A673 (cell line): ENCODE data around the gene CLDN14. TPM values are rescaled to one million over a fixed set of nuclear protein-coding genes. Genes with fewer than 3 reads are reported as not detected.

ENCODE experiments used
- BruUV-seq: library from RNA; stranded (reverse); fragments of 400-500 nt; replicated peaks from 2 replicates; lab custom pipeline; 2021; lab: Mats Ljungman, UMichigan
- CTCF ChIA-PET: fragments of 300-600 bp; sonication (Branson Sonifier 250); formaldehyde crosslinking; loops from one replicate; lab custom pipeline; 2022; ENCODE audit warnings: antibody characterized with exemption; lab: Charles Lee
- POLR2A ChIA-PET: fragments of 300-600 bp; sonication (Branson Sonifier 250); formaldehyde crosslinking; loops from one replicate; lab custom pipeline; 2022; ENCODE audit warnings: antibody characterized with exemption; ENCODE audit not compliant: low non-redundant PET; lab: Charles Lee
- DNase-seq: peaks from one replicate; pipeline ENCODE4 v3.0.0-alpha.2; 2015; ENCODE audit warnings: low spot score
- H3K27ac ChIP-seq: fragments of 200-600 bp; sonication (generic); 2 replicates; pipeline ENCODE4 v1.5.1; 2016; ENCODE audit warnings: mixed run types, low read depth, mild to moderate bottlenecking, mixed read lengths, antibody characterized with exemption, low read length; ENCODE audit not compliant: poor library complexity, severe bottlenecking
- H3K27me3 ChIP-seq: fragments of 200-600 bp; sonication (generic); replicated peaks from 2 replicates; pipeline ENCODE4 v1.6.1; 2017; ENCODE audit warnings: mixed run types, low read depth, mild to moderate bottlenecking, mixed read lengths, antibody characterized with exemption, low read length; ENCODE audit not compliant: insufficient read depth, poor library complexity
- H3K36me3 ChIP-seq: fragments of 200-600 bp; sonication (generic); 2 replicates; pipeline ENCODE4 v1.6.1; 2016; ENCODE audit warnings: mixed run types, mild to moderate bottlenecking, mixed read lengths, antibody characterized with exemption, low read length; ENCODE audit not compliant: insufficient read depth, poor library complexity, severe bottlenecking
- H3K4me1 ChIP-seq: fragments of 200-600 bp; sonication (generic); 2 replicates; pipeline ENCODE4 v1.6.1; 2017; ENCODE audit warnings: mixed run types, mild to moderate bottlenecking, mixed read lengths, antibody characterized with exemption, low read length; ENCODE audit not compliant: insufficient read depth, poor library complexity, severe bottlenecking
- H3K4me3 ChIP-seq: fragments of 200-600 bp; sonication (generic); 2 replicates; pipeline ENCODE4 v1.5.1; 2016; ENCODE audit warnings: low read depth, mixed run types, mild to moderate bottlenecking, mixed read lengths, low read length; ENCODE audit not compliant: poor library complexity, severe bottlenecking
- H3K9me3 ChIP-seq: fragments of 200-600 bp; sonication (generic); 2 replicates; pipeline ENCODE4 v1.6.1; 2016; ENCODE audit warnings: mixed run types, low read depth, mild to moderate bottlenecking, mixed read lengths, antibody characterized with exemption, low read length; ENCODE audit not compliant: poor library complexity, severe bottlenecking
- EZH2 ChIP-seq: fragments of 200-600 bp; sonication (generic); IDR thresholded peaks from 2 replicates; pipeline ENCODE4 v1.6.1; 2017; ENCODE audit warnings: borderline replicate concordance, low read depth, mild to moderate bottlenecking, mixed read lengths, antibody characterized with exemption, low read length; ENCODE audit not compliant: poor library complexity, severe bottlenecking
- intact Hi-C: fragments of 100-400 bp; cut with micrococcal nuclease; formaldehyde crosslinking; loops from one replicate; pipeline ENCODE4 v1.10.0; 2022; ENCODE audit not compliant: unreplicated experiment
- total RNA-seq: library from RNA; stranded (reverse); gene quantifications from 2 replicates; pipeline ENCODE4 v1.2.3, GENCODE V29; 2021
- TF ChIP-seq, protein P1 (sequence below): fragments of 300-800, 200-600 bp; sonication (generic); conservative IDR thresholded peaks from 2 replicates; pipeline ENCODE4 v1.5.1; 2017; ENCODE audit warnings: low read depth, mild to moderate bottlenecking, antibody characterized with exemption, low read length, moderate library complexity, mixed read lengths

Gene CLDN14
- total RNA-seq, 1 experiment from 2014 or later = not detected

DNA sequence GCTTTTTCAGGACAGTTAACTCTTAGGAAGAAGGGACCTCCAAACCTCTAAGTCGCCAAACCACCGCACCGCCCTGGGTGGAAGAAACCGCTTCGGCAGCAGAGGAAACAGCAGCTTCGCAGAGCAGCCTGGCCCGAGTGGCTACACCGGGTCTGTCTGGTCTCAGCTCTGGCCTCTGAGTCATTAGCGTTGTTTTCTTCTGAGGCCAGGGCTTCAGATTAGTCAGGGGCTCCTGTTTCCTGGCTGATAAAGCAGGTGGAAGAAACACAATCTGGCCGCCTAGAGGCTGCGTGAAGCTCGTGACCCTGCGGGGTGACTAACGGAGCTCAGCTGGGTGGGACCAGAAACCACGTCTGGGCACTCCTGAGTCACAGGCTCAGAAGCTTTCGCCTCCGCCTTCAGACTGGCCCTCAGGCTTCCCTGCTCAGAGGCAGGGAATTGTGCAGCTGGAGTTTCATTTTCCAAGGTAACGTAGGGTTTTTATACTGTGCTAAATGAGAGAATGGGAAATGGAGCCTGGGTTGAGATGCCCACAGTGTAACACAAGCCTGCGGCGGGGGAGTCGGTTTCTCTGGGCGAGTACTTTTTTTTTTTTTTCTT lies 49.9 kb downstream of the CLDN14 start:
- Histone ChIP-seq H3K9me3 (no peaks in the 10 kb centered on the region), H3K27ac (no peak overlapping the region), H3K4me3 (no peak overlapping the region), H3K36me3 (no peaks in the 10 kb centered on the region), H3K27me3 (no peaks in the 10 kb centered on the region), H3K4me1 (no peaks in the 10 kb centered on the region)
- DNase-seq = no peak
- ChIA-PET CTCF (no interaction called here), POLR2A (no interaction called here)
- BruUV-seq = no TSS peak
- intact Hi-C loops = loop anchor here (10.0 kb wide), 1 partner anchor 425 kb away; no protein-coding TSS in a partner anchor
- TF ChIP-seq, protein P1, sequence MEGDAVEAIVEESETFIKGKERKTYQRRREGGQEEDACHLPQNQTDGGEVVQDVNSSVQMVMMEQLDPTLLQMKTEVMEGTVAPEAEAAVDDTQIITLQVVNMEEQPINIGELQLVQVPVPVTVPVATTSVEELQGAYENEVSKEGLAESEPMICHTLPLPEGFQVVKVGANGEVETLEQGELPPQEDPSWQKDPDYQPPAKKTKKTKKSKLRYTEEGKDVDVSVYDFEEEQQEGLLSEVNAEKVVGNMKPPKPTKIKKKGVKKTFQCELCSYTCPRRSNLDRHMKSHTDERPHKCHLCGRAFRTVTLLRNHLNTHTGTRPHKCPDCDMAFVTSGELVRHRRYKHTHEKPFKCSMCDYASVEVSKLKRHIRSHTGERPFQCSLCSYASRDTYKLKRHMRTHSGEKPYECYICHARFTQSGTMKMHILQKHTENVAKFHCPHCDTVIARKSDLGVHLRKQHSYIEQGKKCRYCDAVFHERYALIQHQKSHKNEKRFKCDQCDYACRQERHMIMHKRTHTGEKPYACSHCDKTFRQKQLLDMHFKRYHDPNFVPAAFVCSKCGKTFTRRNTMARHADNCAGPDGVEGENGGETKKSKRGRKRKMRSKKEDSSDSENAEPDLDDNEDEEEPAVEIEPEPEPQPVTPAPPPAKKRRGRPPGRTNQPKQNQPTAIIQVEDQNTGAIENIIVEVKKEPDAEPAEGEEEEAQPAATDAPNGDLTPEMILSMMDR = no peak
- no peak for TF ChIP-seq EZH2

DNA sequence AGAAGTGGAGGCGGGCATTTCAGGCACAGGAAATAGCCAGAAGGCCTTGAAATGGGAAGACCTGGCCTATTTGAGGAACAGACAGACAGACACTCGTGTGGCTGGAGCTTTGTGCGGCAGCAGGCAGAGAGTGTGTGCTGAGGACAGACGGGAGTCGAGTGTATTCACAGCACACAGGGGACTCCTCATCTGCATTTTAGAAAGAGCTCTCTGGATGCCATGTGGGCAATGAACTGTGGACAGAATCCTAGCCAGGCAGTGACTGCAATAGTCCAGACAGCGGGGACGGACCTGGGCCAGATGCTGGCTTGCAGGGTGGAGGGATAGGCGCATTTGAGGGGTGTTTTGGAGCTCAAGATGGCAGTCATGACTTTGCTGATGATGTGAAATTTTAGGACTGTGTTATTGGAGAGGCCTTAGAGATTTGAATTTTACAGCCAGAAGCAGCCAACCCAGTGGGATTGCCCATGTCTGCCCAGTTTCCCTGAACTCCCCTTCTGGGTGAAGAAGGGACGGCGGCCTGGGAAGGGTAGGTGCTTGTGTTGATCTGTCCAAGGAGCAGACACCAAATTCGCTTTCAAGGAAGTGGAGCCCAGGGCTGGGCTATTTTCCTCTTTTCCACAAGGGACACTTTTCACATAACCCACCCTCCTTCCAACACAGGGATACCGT lies 51.0 kb downstream of the CLDN14 start:
- no peaks in the 10 kb centered on the region for H3K4me1 ChIP-seq
- no peaks in the 10 kb centered on the region for H3K9me3 ChIP-seq
- H3K36me3 ChIP-seq = no peaks in the 10 kb centered on the region
- POLR2A ChIA-PET = no interaction called here
- DNase-seq = no peak
- no peak overlapping the region for H3K4me3 ChIP-seq
- TF ChIP-seq, protein P1 = no peak
- no peak for TF ChIP-seq EZH2
- intact Hi-C loops = loop anchor here (10.0 kb wide), 1 partner anchor 426 kb away; no protein-coding TSS in a partner anchor
- H3K27me3 ChIP-seq = no peaks in the 10 kb centered on the region
- CTCF ChIA-PET = no interaction called here
- peak overlapping the region; percentile 32 for H3K27ac ChIP-seq
- no TSS peak for BruUV-seq

DNA sequence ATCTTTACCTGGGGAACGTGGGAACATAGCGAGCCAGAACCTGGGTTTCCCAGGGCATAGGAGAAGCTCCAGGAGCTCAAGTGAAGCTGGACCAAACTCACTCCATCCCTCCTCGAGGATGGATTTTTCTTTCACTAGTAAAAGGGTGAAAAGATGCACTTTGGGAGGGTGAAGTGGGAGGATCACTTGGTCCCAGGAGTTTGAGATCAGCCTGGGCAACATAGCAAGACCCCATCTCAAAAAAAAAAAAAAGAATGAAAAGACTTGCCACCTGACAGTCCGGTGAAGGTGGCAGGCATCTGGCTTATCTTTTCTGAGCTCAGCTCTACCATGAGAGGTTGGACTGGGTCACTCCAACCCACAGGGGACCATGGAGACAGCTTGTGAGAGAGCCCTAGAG lies 52.4 kb downstream of the CLDN14 start:
- intact Hi-C loops = loop anchor here (10.0 kb wide), 1 partner anchor 427 kb away; no protein-coding TSS in a partner anchor
- CTCF ChIA-PET = no interaction called here

More for the DNA sequence above, 52.4 kb downstream of the CLDN14 start:
- peaks cover 4% of the 10 kb centered on the region for H3K4me1 ChIP-seq
- H3K27ac ChIP-seq = no peak overlapping the region
- POLR2A ChIA-PET = interaction anchor here (0.7 kb wide), 1 partner anchor 17 kb away, joined by 3 read pairs; no protein-coding TSS in a partner anchor
- no peak overlapping the region for H3K4me3 ChIP-seq
- H3K27me3 ChIP-seq = no peaks in the 10 kb centered on the region
- TF ChIP-seq, protein P1 = no peak
- TF ChIP-seq EZH2 = no peak
- no peaks in the 10 kb centered on the region for H3K9me3 ChIP-seq
- no peaks in the 10 kb centered on the region for H3K36me3 ChIP-seq
- no peak for DNase-seq
- no TSS peak for BruUV-seq
